Ishikawa (cell line): ENCODE data around the gene CYBA.

ENCODE experiments used
- CEBPB ChIP-seq: IDR thresholded peaks from 2 replicates; pipeline ENCODE4 v1.6.1; 2012
- EP300 ChIP-seq: IDR thresholded peaks from 2 replicates; pipeline ENCODE4 v1.6.1; 2012; ENCODE audit warnings: borderline replicate concordance
- MAX ChIP-seq: IDR thresholded peaks from 2 replicates; pipeline ENCODE4 v1.6.1; 2012
- NFIC ChIP-seq: IDR thresholded peaks from 2 replicates; pipeline ENCODE4 v1.6.1; 2012
- REST ChIP-seq: IDR thresholded peaks from 2 replicates; pipeline ENCODE4 v1.6.1; 2012; ENCODE audit warnings: low read depth, mild to moderate bottlenecking
- YY1 ChIP-seq: IDR thresholded peaks from 2 replicates; pipeline ENCODE4 v1.6.1; 2012; ENCODE audit warnings: low read depth

GRCh38 chr16:88691129-88691813 is 40.4 kb upstream of the CYBA start:
- TF ChIP-seq REST (no peak), NFIC (no peak), EP300 (no peak), MAX (no peak), YY1 (no peak), CEBPB (no peak)
